HG03439 (cell line): ENCODE data around the gene PTPRH.

Experiments used
- ATAC-seq: cut with Tn5 transposase; IDR thresholded peaks from one replicate; pipeline ENCODE4 v1.9.1; 2021; ENCODE audit warnings: mild to moderate bottlenecking, moderate library complexity; ENCODE audit not compliant: unreplicated experiment

PTPRH gene

GRCh38 chr19:55208880-55209692, at the start of gene PTPRH:
TSS of gene PTPRH (minus strand) at chr19:55209501. CDS start at chr19:55209433, 68 bp downstream.
- ATAC-seq: no peak

- peak; percentile 11 for ATAC-seq
Measured at GRCh38 chr19:55258476-55258827, 49.2 kb upstream of the PTPRH start.

- ATAC-seq: peak; percentile 1
Measured at GRCh38 chr19:55257461-55258420, 48.4 kb upstream of the PTPRH start.

- ATAC-seq: no peak
Measured at GRCh38 chr19:55256562-55257460, 47.5 kb upstream of the PTPRH start.

GRCh38 chr19:55255618-55256423, 46.5 kb upstream of the PTPRH start:
- no peak for ATAC-seq

GRCh38 chr19:55254625-55254977, 45.3 kb upstream of the PTPRH start:
- no peak for ATAC-seq

- ATAC-seq: peak; percentile 41
Measured at GRCh38 chr19:55253842-55254624, 44.7 kb upstream of the PTPRH start.

GRCh38 chr19:55252760-55253663, 43.7 kb upstream of the PTPRH start:
- no peak for ATAC-seq

GRCh38 chr19:55251341-55252081, 42.2 kb upstream of the PTPRH start:
- ATAC-seq: no peak

- no peak for ATAC-seq
Measured at GRCh38 chr19:55250262-55251036, 41.1 kb upstream of the PTPRH start.

- ATAC-seq: no peak
Measured at GRCh38 chr19:55249841-55250240, 40.5 kb upstream of the PTPRH start.

GRCh38 chr19:55248704-55249103, 39.4 kb upstream of the PTPRH start:
- no peak for ATAC-seq

- ATAC-seq: no peak
Measured at GRCh38 chr19:55248166-55248675, 38.9 kb upstream of the PTPRH start.

- ATAC-seq: no peak
Measured at GRCh38 chr19:55247621-55248099, 38.4 kb upstream of the PTPRH start.

- no peak for ATAC-seq
Measured at GRCh38 chr19:55246462-55247451, 37.5 kb upstream of the PTPRH start.
